GM12864 (cell line): ENCODE data around the gene FCHO2.

Experiments used
- DNase-seq: peaks from one replicate; pipeline ENCODE4 v3.0.0-alpha.2; 2011; ENCODE audit warnings: low read depth
- H3K4me3 ChIP-seq: 2 replicates; pipeline ENCODE4 v1.5.1; 2011; ENCODE audit warnings: mild to moderate bottlenecking, low read depth, low read length, control low read depth
- CTCF ChIP-seq: IDR thresholded peaks from 2 replicates; pipeline ENCODE4 v1.5.1; 2011; ENCODE audit warnings: low read depth, mild to moderate bottlenecking, moderate library complexity, low read length, control low read depth, inconsistent platforms; ENCODE audit errors: missing control alignments

Gene FCHO2

GRCh38 chr5:73094415-73094814 lies 138.6 kb downstream of the FCHO2 start:
- TF ChIP-seq CTCF = no peak
- DNase-seq = no peak
- no peak overlapping the region for H3K4me3 ChIP-seq

- no peak for TF ChIP-seq CTCF
- DNase-seq = no peak
- H3K4me3 ChIP-seq = no peak overlapping the region
Measured at GRCh38 chr5:73095564-73096238, 139.9 kb downstream of the FCHO2 start.

GRCh38 chr5:73096239-73096575 lies 140.4 kb downstream of the FCHO2 start:
- no peak for DNase-seq
- no peak overlapping the region for H3K4me3 ChIP-seq
- no peak for TF ChIP-seq CTCF

GRCh38 chr5:73097740-73098139 lies 141.9 kb downstream of the FCHO2 start:
- H3K4me3 ChIP-seq = no peak overlapping the region
- no peak for DNase-seq
- TF ChIP-seq CTCF = no peak

- TF ChIP-seq CTCF = no peak
- H3K4me3 ChIP-seq = no peak overlapping the region
- DNase-seq = no peak
Measured at GRCh38 chr5:73100109-73100508, 144.3 kb downstream of the FCHO2 start.

GRCh38 chr5:73103870-73104299 lies 148.0 kb downstream of the FCHO2 start:
- no peak for TF ChIP-seq CTCF
- no peak for DNase-seq
- no peak overlapping the region for H3K4me3 ChIP-seq

GRCh38 chr5:73104326-73104725 lies 148.5 kb downstream of the FCHO2 start:
- no peak for TF ChIP-seq CTCF
- no peak for DNase-seq
- no peak overlapping the region for H3K4me3 ChIP-seq
